HG03521 (cell line): Measurements from ENCODE around the gene FABP2.
"Not testable (repeated sequence)": the region's sequence is repeated elsewhere in the genome, so short reads cannot be mapped to it uniquely, and the experiment has no call there.

Experiments used
- ATAC-seq: cut with Tn5 transposase; IDR thresholded peaks from one replicate; pipeline ENCODE4 v1.9.1; 2021; ENCODE audit warnings: mild to moderate bottlenecking, moderate library complexity; ENCODE audit not compliant: unreplicated experiment

The FABP2 gene

DNA sequence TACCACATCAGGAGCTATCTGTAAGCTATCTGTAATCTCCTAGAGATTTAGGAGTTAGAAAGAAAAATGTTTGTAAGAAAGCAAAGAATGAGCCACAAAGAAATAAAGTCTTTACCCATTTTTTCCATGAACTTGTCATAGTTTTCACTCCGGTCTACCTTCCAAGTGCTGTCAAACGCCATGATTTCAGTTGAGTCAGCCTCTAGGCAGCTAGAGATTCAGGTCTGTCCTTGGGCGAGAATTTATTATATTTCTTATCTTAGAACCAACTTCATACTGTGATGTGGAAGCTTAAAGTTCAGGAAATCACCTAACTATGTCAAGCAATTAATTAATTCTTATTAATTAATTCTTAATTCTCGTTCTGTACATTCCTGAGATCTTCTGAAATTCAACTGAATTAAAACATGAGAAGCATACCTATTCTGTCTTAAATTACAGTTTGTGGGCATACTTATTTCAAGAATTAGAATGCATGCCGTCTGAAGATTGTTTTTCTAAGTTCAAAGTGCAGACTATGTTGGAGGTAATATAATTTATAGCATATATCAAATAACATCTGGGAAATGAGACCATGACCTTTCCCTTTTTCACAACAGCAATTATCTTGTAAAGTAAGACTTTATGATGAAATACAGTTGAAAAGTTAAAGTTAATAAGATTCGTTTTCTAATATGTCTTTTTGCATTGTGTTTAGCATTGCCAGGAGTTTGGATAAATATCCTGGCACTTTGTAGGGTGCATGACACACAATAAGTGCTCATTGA is at the start of gene FABP2:
Gene FABP2 (minus strand): TSS at position 218 of the 767 bp plus-strand sequence. CDS start 36 bp downstream, at position 182.
- no peak for ATAC-seq

- ATAC-seq: not testable (repeated sequence)
These were observed 49.2 kb upstream of the FABP2 start for GRCh38 chr4:119370951-119371683.

GRCh38 chr4:119370392-119370791 is 48.5 kb upstream of the FABP2 start:
- peak; percentile 96 for ATAC-seq

GRCh38 chr4:119366802-119367201 is 44.9 kb upstream of the FABP2 start:
- not testable (repeated sequence) for ATAC-seq

DNA sequence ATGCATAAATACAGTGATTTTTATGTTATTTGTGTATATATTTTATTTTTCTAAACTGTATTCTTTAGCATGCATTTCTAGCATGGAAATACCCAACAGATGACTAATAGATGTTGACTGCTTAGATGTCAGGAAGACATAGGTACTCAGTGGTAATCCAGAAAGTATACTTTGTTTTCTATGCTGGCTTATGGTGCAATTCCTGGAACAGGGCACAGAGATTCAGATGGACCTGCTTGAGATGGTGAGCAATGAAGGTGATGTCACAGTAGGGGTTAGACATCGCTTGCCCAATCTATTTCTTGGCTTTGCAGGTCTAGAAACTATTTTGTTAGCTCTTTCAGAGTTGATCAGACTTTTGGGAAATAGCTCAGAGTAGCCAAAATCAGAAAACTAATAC is 42.3 kb upstream of the FABP2 start:
- not testable (repeated sequence) for ATAC-seq

GRCh38 chr4:119363372-119363771 is 41.4 kb upstream of the FABP2 start:
- not testable (repeated sequence) for ATAC-seq

- ATAC-seq: not testable (repeated sequence)
These were observed 40.5 kb upstream of the FABP2 start for GRCh38 chr4:119362413-119362812.

GRCh38 chr4:119359873-119360272 is 37.9 kb upstream of the FABP2 start:
- ATAC-seq: not testable (repeated sequence)

DNA sequence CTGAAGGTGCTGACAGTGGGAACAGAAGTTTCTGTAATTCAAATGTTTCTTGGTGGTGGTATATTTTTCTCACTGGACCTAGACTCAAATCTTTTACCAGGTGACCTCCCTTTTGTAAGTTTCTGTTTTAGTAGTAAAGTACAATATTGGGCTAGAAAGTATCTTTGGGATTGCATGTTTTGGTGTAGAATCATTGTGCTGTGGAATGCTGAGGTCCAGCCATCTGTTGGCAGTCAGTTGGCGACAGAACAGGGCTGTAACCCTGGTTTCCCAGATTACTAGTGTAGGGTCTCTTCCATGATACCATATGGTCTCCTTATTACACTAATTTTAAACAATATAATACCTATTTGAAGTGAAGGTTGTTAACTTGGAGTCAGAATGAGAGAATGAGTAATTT is 34.9 kb upstream of the FABP2 start:
- not testable (repeated sequence) for ATAC-seq

DNA sequence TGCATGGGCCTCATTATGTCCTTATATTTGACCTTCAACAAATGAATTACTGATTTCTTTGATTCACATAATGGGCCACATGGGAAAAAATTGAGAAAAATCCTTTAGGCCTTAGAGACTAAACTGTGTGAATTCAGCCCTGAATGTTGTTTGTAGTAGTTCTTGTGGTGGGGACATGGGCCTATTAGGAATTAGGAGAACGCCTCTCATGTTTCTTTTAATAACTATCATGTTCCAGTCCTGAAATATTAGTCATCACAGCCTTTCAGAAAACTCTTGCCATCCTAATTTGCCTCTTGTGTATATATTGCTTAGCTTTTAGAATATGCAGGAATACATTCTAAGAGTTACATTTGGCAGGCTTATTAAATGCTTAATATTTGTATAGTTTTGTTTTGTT is 34.1 kb upstream of the FABP2 start:
- not testable (repeated sequence) for ATAC-seq

GRCh38 chr4:119353364-119353763 is 31.4 kb upstream of the FABP2 start:
- not testable (repeated sequence) for ATAC-seq

GRCh38 chr4:119348169-119348568 is 26.2 kb upstream of the FABP2 start:
- not testable (repeated sequence) for ATAC-seq

DNA sequence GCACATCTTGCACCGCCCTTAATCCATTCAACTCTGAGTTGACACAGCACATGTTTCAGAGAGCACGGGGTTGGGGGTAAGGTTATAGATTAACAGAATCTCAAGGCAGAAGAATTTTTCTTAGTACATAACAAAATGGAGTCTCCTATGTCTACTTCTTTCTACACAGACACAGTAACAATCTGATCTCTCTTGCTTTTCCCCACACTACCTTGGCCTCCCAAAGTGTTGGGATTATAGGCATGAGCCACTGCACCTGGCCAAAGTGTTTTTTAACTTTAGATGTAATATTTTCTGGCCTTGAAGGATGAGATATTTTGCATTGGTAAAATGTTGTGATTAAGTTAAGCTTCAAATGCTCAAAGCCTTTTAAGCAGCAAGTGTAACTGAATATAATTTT is 21.4 kb upstream of the FABP2 start:
- not testable (repeated sequence) for ATAC-seq

DNA sequence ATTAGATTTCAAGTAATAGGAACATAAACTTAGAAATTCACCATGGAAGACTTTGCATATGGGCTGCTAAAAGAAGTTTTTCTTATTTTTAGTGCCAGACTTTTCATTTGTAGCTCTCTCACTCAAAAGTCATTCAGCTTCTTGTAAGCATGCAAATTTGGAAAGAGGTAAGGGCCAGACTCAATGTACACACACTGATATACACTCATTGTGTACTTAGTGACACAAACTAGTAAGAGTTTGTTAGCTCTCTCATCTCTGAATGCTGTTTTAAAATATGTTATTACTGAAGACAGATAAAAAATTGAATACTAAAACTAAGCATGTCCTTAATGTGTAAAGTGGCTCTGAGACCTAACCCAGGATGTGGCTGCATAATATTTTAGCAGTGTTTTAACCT is 18.0 kb upstream of the FABP2 start:
- ATAC-seq: not testable (repeated sequence)

- ATAC-seq: no peak
These were observed 15.1 kb upstream of the FABP2 start for GRCh38 chr4:119337010-119337409.

- not testable (repeated sequence) for ATAC-seq
These were observed 14.5 kb upstream of the FABP2 start for GRCh38 chr4:119336332-119336979.

GRCh38 chr4:119329835-119330620 is 8.1 kb upstream of the FABP2 start:
- ATAC-seq: no peak

DNA sequence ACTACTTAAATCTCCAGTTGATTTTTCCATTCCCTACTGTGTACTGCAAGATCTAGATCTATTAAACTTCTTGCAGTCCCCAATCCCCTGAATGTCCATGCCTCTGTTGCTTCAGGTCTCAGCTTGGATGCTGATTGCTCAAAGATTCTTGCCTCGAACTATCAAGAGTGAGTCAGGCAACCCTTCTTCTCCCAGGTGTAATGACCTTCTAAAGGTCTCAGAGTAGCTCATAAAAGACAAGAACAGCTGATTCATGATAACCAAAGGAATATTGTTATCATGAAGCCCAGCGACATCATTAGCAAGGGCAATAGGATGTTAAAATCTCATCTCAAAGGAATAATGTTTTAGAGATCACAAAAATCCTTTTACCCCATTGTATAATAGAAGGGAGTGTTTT is 6.8 kb upstream of the FABP2 start:
- ATAC-seq: no peak

GRCh38 chr4:119317990-119318389 is 3.9 kb downstream of the FABP2 start:
- ATAC-seq: no peak

GRCh38 chr4:119315036-119315435 is 6.9 kb downstream of the FABP2 start:
- ATAC-seq: no peak

DNA sequence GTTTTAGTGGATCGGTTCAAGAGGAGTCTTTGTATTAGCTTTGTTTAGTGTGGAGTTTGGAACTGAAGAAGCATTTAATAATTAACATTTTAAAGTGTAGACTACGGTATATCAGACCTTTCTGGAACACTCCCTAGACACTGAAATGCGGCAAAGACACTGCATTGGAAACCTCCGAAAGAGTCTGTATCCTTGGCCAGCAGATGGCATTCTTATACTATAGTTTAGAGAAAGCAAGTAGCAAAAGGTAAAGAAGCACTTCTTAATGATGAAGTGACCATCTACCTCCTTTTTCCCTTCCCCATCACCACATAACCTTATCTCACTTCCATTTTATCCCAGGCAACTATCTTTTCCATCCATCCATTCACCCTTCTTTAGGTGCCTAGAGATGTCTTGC is 7.6 kb downstream of the FABP2 start:
- no peak for ATAC-seq
